ENCODE data around the gene PDILT.
"Not testable (repeated sequence)": the region's sequence is repeated elsewhere in the genome, so short reads cannot be mapped to it uniquely, and the experiment has no call there.

PDILT gene

DNA sequence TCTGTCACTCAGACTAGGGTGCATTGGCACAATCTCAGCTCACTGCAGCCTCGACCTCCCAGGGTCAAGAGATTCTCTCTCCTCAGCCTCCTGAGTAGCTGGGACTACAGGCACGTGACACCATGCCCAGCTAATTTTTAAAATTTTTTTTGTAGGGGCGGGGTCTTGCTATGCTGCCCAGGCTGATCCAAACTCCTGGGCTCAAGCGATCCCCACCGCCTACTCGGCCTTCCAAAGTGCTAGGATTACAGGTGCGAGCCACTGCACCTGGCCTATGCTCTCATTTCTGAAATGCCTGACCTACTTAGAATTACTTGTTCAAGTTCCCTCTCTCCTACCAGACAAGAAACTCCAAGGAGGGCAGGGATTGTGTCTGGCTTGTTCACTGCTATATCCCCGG lies 72.1 kb downstream of the PDILT start:
- no peak for DNase-seq (ENCODE audit: low read depth)
- Histone ChIP-seq H3K9me3 (ENCODE audit: control insufficient read depth, low read length) (no peaks in the 10 kb centered on the region), H3K27me3 (replicated peaks; ENCODE audit: control insufficient read depth, insufficient read depth, low read length) (no peaks in the 10 kb centered on the region), H3K9ac (ENCODE audit: low read length) (no peak overlapping the region), H3K4me1 (ENCODE audit: control insufficient read depth, insufficient read depth, low read length) (no peaks in the 10 kb centered on the region), H3K4me3 (ENCODE audit: low read length) (no peak overlapping the region), H3K36me3 (ENCODE audit: control insufficient read depth, insufficient read depth, low read length, severe bottlenecking) (no peaks in the 10 kb centered on the region)

DNA sequence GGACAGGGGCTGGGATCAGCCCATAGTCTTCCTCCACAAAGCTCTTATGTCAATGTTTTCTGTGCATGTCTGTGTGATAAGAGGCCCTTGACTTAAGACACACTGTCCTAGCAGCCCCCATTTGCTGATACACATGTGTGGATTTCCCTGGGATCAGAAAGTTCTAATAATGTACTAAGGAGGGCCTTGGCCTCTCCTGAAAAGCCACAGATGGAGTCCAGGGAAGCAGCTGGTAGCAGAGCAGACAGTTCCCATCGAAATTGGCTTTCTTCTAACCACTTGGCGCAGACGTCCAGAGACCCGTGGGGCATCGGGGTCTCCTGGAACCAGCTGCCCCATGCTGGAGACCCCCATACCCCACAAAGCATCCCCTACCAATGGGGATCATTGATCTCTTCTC lies 72.9 kb downstream of the PDILT start:
- Histone ChIP-seq H3K27me3 (replicated peaks; ENCODE audit: control insufficient read depth, insufficient read depth, low read length) (no peaks in the 10 kb centered on the region), H3K36me3 (ENCODE audit: control insufficient read depth, insufficient read depth, low read length, severe bottlenecking) (no peaks in the 10 kb centered on the region), H3K9me3 (ENCODE audit: control insufficient read depth, low read length) (no peaks in the 10 kb centered on the region), H3K4me1 (ENCODE audit: control insufficient read depth, insufficient read depth, low read length) (no peaks in the 10 kb centered on the region), H3K9ac (ENCODE audit: low read length) (no peak overlapping the region), H3K4me3 (ENCODE audit: low read length) (no peak overlapping the region)
- no peak for DNase-seq (ENCODE audit: low read depth)

DNA sequence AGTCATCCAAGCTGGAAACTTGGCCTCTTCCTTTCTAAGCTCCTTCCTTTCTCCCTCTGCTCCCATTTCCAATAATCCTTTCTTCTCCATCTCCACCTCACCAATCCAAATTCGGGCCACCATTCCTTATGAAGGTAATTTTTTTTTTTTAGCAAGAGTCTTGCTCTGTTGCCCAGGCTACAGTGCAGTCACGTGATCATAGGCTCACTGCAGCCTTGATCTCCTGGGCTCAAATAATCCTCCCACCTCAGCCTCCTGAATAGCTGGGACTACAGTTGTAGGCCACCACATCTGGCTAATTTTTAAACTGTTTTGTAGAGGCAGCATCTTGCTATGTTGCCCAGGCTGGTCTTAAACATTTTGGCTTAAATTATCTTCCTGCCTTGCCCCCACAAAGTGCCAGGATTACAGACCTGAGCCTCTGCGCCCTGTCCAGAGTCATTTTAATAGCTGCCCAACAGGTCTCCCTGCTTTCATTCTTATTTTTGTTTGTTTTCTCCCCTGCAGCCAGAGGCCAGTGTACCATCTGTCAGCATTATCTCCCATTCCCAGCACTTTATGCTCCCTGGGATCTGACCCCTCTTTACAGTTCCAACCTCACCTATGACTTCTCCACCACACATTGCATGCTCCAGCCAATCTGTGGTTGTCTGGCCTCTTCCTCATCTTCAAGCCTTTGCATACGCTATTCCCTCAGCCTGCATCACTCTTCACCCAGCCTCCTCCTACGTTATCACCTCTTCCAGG lies 75.0 kb downstream of the PDILT start:
- H3K36me3 ChIP-seq (ENCODE audit: control insufficient read depth, insufficient read depth, low read length, severe bottlenecking) = no peaks in the 10 kb centered on the region

DNA sequence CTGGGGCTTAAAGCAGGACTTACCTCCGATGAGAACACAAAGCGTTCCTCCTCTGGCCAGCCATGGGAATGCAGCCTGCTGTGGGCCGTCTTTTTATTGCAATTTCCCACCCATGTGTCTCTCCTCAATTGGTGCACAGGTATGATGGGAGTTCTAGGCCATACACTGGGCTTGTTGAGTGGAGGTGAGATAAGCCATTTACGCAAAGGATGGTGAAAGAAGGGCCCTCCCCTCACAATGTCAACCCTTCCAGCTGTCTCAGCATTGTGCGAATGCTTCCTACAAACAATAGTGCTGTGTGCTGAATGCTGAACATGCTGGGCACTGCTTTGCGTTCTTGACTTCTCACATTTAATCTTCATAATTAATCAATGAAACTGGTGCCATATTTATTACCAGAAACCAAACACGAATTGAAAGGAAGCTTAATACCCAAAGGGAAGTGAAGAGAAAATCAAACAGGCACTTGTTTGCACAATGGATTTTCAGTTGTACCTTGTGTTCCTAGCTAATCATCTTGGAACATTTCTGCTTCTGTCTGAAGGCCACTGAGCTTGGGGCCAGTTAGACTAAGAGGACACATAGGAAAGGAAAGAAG lies 77.0 kb downstream of the PDILT start, which contains the start of gene GP2:
Gene GP2, minus strand, starts transcription at position 70 of the 598 bp plus-strand sequence. CDS start 1,082 bp downstream, outside the sequence.
- no peaks in the 10 kb centered on the region for H3K36me3 ChIP-seq (ENCODE audit: control insufficient read depth, insufficient read depth, low read length, severe bottlenecking)
- peaks cover 4% of the 10 kb centered on the region for H3K27me3 ChIP-seq (replicated peaks; ENCODE audit: control insufficient read depth, insufficient read depth, low read length)
- H3K9ac ChIP-seq (ENCODE audit: low read length) = no peak within 1 kb of the TSS
- no peak within 1 kb of the TSS for H3K4me3 ChIP-seq (ENCODE audit: low read length)
- no peaks in the 10 kb centered on the region for H3K4me1 ChIP-seq (ENCODE audit: control insufficient read depth, insufficient read depth, low read length)
- H3K9me3 ChIP-seq (ENCODE audit: control insufficient read depth, low read length) = no peaks in the 10 kb centered on the region
- DNase-seq (ENCODE audit: low read depth) = no peak

More for the DNA sequence above, 75.0 kb downstream of the PDILT start:
- H3K9me3 ChIP-seq (ENCODE audit: control insufficient read depth, low read length) = no peaks in the 10 kb centered on the region
- H3K9ac ChIP-seq (ENCODE audit: low read length) = no peak overlapping the region
- H3K4me1 ChIP-seq (ENCODE audit: control insufficient read depth, insufficient read depth, low read length) = no peaks in the 10 kb centered on the region
- DNase-seq (ENCODE audit: low read depth) = no peak
- no peak overlapping the region for H3K4me3 ChIP-seq (ENCODE audit: low read length)
- H3K27me3 ChIP-seq (replicated peaks; ENCODE audit: control insufficient read depth, insufficient read depth, low read length) = no peaks in the 10 kb centered on the region

DNA sequence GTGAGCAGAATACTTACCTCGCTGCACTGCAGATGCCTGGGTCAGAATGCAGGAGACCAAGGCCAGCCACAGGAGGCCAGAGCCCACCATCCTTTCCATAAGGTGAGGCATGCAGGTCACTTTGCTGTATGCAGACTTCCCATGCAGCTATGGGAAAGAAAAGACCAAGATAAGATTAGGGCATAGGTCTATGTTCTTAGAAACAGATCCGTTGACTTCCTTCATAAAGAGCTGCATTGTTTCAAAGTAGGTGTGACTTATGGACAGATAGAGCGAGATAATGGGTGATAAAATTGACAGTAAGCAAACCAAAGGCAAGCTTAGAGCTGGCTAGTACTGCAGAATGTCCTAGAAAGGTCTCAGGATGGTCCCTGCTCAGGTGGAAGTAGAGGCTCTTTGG lies 78.2 kb downstream of the PDILT start:
- no peak for DNase-seq (ENCODE audit: low read depth)
- Histone ChIP-seq H3K4me1 (ENCODE audit: control insufficient read depth, insufficient read depth, low read length) (no peaks in the 10 kb centered on the region), H3K4me3 (ENCODE audit: low read length) (no peak overlapping the region), H3K27me3 (replicated peaks; ENCODE audit: control insufficient read depth, insufficient read depth, low read length) (peaks cover 4% of the 10 kb centered on the region), H3K9me3 (ENCODE audit: control insufficient read depth, low read length) (no peaks in the 10 kb centered on the region), H3K36me3 (ENCODE audit: control insufficient read depth, insufficient read depth, low read length, severe bottlenecking) (no peaks in the 10 kb centered on the region), H3K9ac (ENCODE audit: low read length) (no peak overlapping the region)

DNA sequence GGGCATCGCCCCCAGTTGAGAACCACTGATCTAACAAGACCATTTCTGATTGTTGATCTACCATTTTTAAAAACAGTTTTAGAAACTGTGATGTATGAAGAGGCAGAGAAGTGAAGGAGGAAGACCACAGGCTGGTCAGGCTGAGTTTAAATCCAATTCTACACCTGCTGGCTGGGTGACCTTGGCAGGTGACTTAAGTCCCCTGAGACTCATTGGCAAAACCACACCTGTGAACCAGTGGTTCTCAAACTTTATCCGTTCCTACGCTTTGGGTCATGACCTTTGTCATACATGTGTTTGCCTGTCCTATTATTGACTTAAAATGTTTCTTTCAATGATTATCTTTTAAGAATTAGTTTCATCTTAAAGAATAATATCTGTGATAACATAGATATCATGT lies 79.5 kb downstream of the PDILT start:
- H3K4me1 ChIP-seq (ENCODE audit: control insufficient read depth, insufficient read depth, low read length) = no peaks in the 10 kb centered on the region

DNA sequence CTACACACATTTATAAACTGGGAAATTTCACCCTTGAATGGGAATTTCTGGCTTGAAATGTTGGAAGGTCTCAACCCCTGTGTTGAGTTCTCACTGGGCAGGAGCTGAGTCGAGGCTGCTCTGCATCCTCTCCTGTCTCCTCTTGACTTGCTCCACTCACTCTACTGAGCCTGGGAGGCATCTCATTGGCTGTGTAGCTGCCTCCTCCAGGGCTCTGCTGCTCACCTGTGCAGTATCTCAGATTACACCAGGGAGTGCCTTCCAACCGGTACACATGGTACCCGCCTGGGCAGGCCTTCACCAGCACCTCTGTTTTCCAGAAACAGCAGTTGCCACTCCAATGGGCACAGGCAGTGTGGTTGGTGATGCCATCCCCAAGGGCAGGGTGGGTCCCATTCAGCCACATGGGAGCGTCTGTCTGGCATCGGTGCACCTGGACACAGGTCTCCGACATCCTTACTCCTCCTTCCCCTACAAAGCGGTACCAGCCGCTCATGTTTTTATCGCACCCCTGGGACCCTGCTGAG lies 80.9 kb downstream of the PDILT start:
- Histone ChIP-seq H3K9me3 (ENCODE audit: control insufficient read depth, low read length) (no peaks in the 10 kb centered on the region), H3K9ac (ENCODE audit: low read length) (no peak overlapping the region), H3K4me3 (ENCODE audit: low read length) (no peak overlapping the region), H3K36me3 (ENCODE audit: control insufficient read depth, insufficient read depth, low read length, severe bottlenecking) (no peaks in the 10 kb centered on the region), H3K27me3 (replicated peaks; ENCODE audit: control insufficient read depth, insufficient read depth, low read length) (peaks cover 4% of the 10 kb centered on the region), H3K4me1 (ENCODE audit: control insufficient read depth, insufficient read depth, low read length) (no peaks in the 10 kb centered on the region)
- DNase-seq (ENCODE audit: low read depth) = no peak

More for the DNA sequence above, 79.5 kb downstream of the PDILT start:
- Histone ChIP-seq H3K9ac (ENCODE audit: low read length) (no peak overlapping the region), H3K36me3 (ENCODE audit: control insufficient read depth, insufficient read depth, low read length, severe bottlenecking) (no peaks in the 10 kb centered on the region), H3K9me3 (ENCODE audit: control insufficient read depth, low read length) (no peaks in the 10 kb centered on the region), H3K27me3 (replicated peaks; ENCODE audit: control insufficient read depth, insufficient read depth, low read length) (peaks cover 4% of the 10 kb centered on the region), H3K4me3 (ENCODE audit: low read length) (no peak overlapping the region)
- no peak for DNase-seq (ENCODE audit: low read depth)

DNA sequence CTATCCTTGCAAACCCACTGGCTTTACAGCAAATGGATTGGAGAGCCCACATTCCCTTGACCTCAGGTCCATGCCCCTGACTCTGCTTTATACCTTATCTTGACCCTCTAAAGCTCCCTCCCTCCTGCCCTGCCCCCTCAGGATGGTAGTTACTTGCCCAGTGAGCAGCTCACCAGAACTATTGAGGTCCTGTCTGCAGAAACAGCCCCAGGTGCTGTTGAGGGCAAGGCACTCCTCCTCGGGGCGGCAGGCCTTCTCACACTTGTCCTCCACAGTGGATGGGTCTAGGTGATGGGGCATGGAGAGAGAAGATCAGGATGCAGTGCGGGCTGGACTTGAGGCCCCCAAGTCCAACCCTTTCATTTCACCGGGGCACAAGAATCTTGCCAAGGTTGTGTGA lies 81.8 kb downstream of the PDILT start:
- no peak overlapping the region for H3K9ac ChIP-seq (ENCODE audit: low read length)
- H3K9me3 ChIP-seq (ENCODE audit: control insufficient read depth, low read length) = no peaks in the 10 kb centered on the region
- H3K4me1 ChIP-seq (ENCODE audit: control insufficient read depth, insufficient read depth, low read length) = no peaks in the 10 kb centered on the region
- no peak overlapping the region for H3K4me3 ChIP-seq (ENCODE audit: low read length)
- no peaks in the 10 kb centered on the region for H3K36me3 ChIP-seq (ENCODE audit: control insufficient read depth, insufficient read depth, low read length, severe bottlenecking)
- H3K27me3 ChIP-seq (replicated peaks; ENCODE audit: control insufficient read depth, insufficient read depth, low read length) = peaks cover 4% of the 10 kb centered on the region
- no peak for DNase-seq (ENCODE audit: low read depth)

DNA sequence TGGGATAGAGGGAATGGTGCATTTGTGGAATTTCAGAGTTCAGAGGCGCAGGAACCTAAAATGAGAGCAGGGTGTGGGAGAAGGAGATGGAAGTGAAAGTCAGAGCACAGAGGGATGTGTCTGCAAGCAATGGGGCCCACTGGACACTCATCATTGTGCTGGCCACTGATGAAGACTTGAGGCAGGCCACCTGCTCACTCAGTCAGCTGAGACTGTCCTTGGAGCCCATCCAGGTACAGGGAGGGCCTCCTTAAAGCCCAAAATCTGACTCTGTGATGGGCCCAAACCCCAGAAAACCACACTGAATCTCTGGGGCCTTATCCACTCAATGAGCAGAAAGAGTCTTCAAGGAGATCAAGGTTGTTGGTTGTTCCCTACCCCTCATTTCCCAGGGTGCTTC lies 82.9 kb downstream of the PDILT start:
- Histone ChIP-seq H3K4me1 (ENCODE audit: control insufficient read depth, insufficient read depth, low read length) (no peaks in the 10 kb centered on the region), H3K36me3 (ENCODE audit: control insufficient read depth, insufficient read depth, low read length, severe bottlenecking) (no peaks in the 10 kb centered on the region), H3K9me3 (ENCODE audit: control insufficient read depth, low read length) (no peaks in the 10 kb centered on the region), H3K27me3 (replicated peaks; ENCODE audit: control insufficient read depth, insufficient read depth, low read length) (peaks cover 4% of the 10 kb centered on the region), H3K9ac (ENCODE audit: low read length) (no peak overlapping the region), H3K4me3 (ENCODE audit: low read length) (no peak overlapping the region)
- DNase-seq (ENCODE audit: low read depth) = no peak

DNA sequence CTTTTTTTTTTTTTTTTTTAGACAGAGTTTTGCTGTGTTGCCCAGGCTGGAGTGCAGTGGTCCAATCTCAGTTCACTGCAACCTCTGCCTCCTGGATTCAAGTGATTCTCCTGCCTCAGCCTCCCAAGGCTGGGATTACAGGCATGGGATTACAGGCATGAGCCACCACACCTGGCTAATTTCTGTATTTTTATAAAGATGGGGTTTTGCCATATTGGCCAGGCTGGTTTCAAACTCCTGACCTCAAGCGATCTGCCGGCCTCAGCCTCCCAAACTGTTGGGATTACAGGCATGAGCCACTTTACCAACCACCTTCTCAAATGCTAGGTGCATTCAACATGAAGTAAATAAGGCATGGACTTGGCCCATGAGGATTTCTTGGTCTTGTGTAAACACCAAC lies 83.5 kb downstream of the PDILT start:
- H3K27me3 ChIP-seq (replicated peaks; ENCODE audit: control insufficient read depth, insufficient read depth, low read length); H3K4me1 ChIP-seq (ENCODE audit: control insufficient read depth, insufficient read depth, low read length); DNase-seq (ENCODE audit: low read depth); H3K9ac ChIP-seq (ENCODE audit: low read length); H3K36me3 ChIP-seq (ENCODE audit: control insufficient read depth, insufficient read depth, low read length, severe bottlenecking); H3K4me3 ChIP-seq (ENCODE audit: low read length); H3K9me3 ChIP-seq (ENCODE audit: control insufficient read depth, low read length): not testable (repeated sequence)

DNA sequence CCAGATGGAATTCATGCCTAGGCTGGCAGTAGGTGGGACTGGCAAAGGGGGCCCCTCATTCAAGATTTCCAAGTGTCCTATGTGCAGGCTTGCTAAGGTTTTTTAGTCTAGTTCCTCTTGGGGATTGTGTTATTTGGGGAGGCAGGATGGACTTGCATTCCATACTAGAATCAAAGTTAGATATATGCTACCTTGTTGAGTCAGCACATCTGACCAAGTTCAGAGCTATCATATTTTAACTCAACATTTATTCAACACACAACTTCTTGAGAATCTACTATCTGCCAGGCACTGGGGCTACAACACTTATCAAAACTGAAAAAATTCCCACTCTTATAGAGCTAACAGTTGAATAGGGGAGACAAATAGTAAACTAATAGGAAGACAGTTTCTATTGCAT lies 83.9 kb downstream of the PDILT start:
- H3K4me1 ChIP-seq (ENCODE audit: control insufficient read depth, insufficient read depth, low read length) = no peaks in the 10 kb centered on the region
- H3K36me3 ChIP-seq (ENCODE audit: control insufficient read depth, insufficient read depth, low read length, severe bottlenecking) = no peaks in the 10 kb centered on the region
- H3K27me3 ChIP-seq (replicated peaks; ENCODE audit: control insufficient read depth, insufficient read depth, low read length) = peaks cover 7% of the 10 kb centered on the region
- H3K9ac ChIP-seq (ENCODE audit: low read length) = no peak overlapping the region
- H3K9me3 ChIP-seq (ENCODE audit: control insufficient read depth, low read length) = no peaks in the 10 kb centered on the region
- DNase-seq (ENCODE audit: low read depth) = no peak
- no peak overlapping the region for H3K4me3 ChIP-seq (ENCODE audit: low read length)

Measured in adipocyte (in vitro differentiated cells).